Measurements from ENCODE around the gene KHDC4.

KHDC4 gene

DNA sequence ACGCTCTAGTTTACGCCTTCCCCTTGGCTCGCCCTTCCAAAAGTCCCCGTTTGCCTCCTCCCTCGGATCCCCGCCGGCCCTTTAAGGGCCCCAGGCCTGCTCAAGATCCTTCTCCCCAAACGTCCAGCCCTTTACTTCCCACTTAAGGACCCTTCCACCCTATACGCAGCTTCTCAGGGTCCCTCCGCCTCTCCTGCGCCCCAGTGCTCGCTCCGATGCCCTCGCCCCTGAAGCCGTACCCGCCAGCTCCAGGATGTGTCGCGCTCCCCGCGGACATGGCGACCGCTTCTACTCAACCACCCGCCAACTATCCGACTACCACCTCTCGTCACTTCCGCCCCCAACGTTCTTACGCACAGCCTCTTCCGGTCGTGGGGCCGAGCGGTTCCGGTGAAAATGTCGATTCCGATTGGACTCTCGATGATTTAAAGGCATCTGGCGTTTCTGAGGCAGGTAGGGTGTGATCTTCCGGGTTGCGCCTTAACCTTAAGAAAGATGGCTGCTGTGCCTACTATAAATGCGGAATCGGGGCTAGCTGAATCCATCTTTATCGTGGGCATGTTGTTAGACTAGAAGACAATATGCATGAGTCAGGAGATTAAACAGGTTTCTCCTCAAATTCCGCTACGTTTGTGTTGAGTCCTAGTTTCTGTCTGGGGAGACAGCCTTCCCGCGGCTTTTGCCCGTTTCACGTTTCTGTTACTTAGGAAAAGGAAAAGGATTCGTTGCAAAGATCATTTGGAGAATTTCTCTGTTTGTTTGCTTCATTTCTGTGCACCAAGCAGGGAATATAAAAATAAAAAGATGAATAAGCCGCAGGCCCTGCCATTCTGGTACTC is at the start of gene KHDC4:
Gene KHDC4 (minus strand): TSS at position 317 of the 839 bp plus-strand sequence. CDS start 40 bp downstream, at position 277.
- TF ChIP-seq, protein P1, sequence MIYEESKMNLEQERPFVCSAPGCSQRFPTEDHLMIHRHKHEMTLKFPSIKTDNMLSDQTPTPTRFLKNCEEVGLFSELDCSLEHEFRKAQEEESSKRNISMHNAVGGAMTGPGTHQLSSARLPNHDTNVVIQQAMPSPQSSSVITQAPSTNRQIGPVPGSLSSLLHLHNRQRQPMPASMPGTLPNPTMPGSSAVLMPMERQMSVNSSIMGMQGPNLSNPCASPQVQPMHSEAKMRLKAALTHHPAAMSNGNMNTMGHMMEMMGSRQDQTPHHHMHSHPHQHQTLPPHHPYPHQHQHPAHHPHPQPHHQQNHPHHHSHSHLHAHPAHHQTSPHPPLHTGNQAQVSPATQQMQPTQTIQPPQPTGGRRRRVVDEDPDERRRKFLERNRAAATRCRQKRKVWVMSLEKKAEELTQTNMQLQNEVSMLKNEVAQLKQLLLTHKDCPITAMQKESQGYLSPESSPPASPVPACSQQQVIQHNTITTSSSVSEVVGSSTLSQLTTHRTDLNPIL (CRISPR knock-in tag; IDR thresholded peaks at IDR 0.05; ENCODE audit: low read depth): no peak
- TF ChIP-seq, protein P2, sequence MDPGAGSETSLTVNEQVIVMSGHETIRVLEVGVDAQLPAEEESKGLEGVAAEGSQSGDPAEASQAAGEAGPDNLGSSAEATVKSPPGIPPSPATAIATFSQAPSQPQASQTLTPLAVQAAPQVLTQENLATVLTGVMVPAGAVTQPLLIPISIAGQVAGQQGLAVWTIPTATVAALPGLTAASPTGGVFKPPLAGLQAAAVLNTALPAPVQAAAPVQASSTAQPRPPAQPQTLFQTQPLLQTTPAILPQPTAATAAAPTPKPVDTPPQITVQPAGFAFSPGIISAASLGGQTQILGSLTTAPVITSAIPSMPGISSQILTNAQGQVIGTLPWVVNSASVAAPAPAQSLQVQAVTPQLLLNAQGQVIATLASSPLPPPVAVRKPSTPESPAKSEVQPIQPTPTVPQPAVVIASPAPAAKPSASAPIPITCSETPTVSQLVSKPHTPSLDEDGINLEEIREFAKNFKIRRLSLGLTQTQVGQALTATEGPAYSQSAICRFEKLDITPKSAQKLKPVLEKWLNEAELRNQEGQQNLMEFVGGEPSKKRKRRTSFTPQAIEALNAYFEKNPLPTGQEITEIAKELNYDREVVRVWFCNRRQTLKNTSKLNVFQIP (CRISPR knock-in tag; IDR thresholded peaks at IDR 0.05; ENCODE audit: borderline replicate concordance, low read depth): peak; percentile 41; the same call in 1 of the 2 replicates
- TF ChIP-seq, protein P3, sequence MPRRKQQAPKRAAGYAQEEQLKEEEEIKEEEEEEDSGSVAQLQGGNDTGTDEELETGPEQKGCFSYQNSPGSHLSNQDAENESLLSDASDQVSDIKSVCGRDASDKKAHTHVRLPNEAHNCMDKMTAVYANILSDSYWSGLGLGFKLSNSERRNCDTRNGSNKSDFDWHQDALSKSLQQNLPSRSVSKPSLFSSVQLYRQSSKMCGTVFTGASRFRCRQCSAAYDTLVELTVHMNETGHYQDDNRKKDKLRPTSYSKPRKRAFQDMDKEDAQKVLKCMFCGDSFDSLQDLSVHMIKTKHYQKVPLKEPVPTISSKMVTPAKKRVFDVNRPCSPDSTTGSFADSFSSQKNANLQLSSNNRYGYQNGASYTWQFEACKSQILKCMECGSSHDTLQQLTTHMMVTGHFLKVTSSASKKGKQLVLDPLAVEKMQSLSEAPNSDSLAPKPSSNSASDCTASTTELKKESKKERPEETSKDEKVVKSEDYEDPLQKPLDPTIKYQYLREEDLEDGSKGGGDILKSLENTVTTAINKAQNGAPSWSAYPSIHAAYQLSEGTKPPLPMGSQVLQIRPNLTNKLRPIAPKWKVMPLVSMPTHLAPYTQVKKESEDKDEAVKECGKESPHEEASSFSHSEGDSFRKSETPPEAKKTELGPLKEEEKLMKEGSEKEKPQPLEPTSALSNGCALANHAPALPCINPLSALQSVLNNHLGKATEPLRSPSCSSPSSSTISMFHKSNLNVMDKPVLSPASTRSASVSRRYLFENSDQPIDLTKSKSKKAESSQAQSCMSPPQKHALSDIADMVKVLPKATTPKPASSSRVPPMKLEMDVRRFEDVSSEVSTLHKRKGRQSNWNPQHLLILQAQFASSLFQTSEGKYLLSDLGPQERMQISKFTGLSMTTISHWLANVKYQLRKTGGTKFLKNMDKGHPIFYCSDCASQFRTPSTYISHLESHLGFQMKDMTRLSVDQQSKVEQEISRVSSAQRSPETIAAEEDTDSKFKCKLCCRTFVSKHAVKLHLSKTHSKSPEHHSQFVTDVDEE (CRISPR knock-in tag; IDR thresholded peaks at IDR 0.05): peak; percentile 30; the same call in 1 of the 2 replicates
- TF ChIP-seq ZC3H10 (CRISPR knock-in tag; IDR thresholded peaks at IDR 0.05): peak; percentile 52; the same call in 1 of the 2 replicates
- peak; percentile 89 for ATAC-seq

DNA sequence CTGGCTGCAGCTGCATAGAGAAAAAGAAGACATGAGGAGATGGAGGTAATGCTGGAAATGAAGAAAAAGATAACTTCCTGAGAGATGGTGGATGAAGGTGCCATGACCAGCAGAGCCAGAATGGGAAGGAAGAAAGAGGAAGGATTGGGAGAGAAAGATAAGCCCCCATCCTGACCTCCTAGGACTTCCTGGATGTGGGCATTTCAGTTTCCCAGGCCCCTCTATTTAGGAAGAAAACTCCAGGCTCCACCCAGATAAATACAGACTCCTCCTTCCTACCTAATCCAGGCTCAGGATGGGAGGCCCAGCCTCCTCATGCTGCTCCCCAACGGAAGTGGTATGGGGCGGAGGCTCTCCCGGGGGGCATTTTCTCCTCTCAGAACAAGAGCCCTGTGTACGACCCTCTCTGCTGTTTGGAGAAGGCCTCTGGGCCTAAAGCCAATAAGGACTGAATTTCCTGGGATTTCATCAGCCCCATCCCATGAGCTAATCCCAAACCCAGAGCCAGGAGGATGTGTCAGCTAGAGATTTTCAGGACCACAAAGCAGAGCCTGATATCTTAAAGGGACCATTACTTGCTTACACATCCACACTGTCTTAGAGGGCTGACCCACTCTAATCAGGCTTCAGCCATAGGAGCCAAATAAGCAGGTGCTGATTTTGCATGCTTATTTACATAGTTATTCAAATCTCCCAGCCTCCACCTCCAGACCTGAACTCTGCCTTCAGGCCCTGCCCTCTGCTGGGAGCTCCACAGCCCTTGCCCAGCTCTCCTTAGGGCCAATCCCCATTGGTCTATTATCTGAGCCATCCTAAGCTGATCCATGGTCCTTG is 49.2 kb upstream of the KHDC4 start:
- no peak for TF ChIP-seq ZNF565 (CRISPR knock-in tag; conservative IDR thresholded peaks at IDR 0.05; ENCODE audit: low read depth)
- TF ChIP-seq, protein P4, sequence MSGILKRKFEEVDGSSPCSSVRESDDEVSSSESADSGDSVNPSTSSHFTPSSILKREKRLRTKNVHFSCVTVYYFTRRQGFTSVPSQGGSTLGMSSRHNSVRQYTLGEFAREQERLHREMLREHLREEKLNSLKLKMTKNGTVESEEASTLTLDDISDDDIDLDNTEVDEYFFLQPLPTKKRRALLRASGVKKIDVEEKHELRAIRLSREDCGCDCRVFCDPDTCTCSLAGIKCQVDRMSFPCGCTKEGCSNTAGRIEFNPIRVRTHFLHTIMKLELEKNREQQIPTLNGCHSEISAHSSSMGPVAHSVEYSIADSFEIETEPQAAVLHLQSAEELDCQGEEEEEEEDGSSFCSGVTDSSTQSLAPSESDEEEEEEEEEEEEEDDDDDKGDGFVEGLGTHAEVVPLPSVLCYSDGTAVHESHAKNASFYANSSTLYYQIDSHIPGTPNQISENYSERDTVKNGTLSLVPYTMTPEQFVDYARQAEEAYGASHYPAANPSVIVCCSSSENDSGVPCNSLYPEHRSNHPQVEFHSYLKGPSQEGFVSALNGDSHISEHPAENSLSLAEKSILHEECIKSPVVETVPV (CRISPR knock-in tag; IDR thresholded peaks at IDR 0.05): no peak
- TF ChIP-seq SNAI2 (CRISPR knock-in tag; IDR thresholded peaks at IDR 0.05): no peak
- no peak for TF ChIP-seq ZNF8 (CRISPR knock-in tag; IDR thresholded peaks at IDR 0.05)
- TF ChIP-seq ARNTL (CRISPR knock-in tag; IDR thresholded peaks at IDR 0.05; ENCODE audit: borderline replicate concordance, low read depth): no peak
- no peak for TF ChIP-seq ESRRG (CRISPR knock-in tag; IDR thresholded peaks at IDR 0.05)
- TF ChIP-seq TOX (CRISPR knock-in tag; IDR thresholded peaks at IDR 0.05; ENCODE audit: borderline replicate concordance): no peak
- no peak for TF ChIP-seq TCF4 (CRISPR knock-in tag; IDR thresholded peaks at IDR 0.05; ENCODE audit: borderline replicate concordance)
- TF ChIP-seq RARB (CRISPR knock-in tag; IDR thresholded peaks at IDR 0.05): no peak
- TF ChIP-seq, protein P2 (CRISPR knock-in tag; IDR thresholded peaks at IDR 0.05; ENCODE audit: borderline replicate concordance, low read depth): no peak
- TF ChIP-seq GLIS3 (CRISPR knock-in tag; IDR thresholded peaks at IDR 0.05): no peak
- no peak for TF ChIP-seq CSDC2 (CRISPR knock-in tag; IDR thresholded peaks at IDR 0.05)
- TF ChIP-seq, protein P1 (CRISPR knock-in tag; IDR thresholded peaks at IDR 0.05; ENCODE audit: low read depth): no peak
- TF ChIP-seq ISL1 (CRISPR knock-in tag; IDR thresholded peaks at IDR 0.05): no peak
- no peak for TF ChIP-seq OSR1 (CRISPR knock-in tag; IDR thresholded peaks at IDR 0.05)
- no peak for TF ChIP-seq ZFP30 (CRISPR knock-in tag; IDR thresholded peaks at IDR 0.05)
- TF ChIP-seq, protein P5, sequence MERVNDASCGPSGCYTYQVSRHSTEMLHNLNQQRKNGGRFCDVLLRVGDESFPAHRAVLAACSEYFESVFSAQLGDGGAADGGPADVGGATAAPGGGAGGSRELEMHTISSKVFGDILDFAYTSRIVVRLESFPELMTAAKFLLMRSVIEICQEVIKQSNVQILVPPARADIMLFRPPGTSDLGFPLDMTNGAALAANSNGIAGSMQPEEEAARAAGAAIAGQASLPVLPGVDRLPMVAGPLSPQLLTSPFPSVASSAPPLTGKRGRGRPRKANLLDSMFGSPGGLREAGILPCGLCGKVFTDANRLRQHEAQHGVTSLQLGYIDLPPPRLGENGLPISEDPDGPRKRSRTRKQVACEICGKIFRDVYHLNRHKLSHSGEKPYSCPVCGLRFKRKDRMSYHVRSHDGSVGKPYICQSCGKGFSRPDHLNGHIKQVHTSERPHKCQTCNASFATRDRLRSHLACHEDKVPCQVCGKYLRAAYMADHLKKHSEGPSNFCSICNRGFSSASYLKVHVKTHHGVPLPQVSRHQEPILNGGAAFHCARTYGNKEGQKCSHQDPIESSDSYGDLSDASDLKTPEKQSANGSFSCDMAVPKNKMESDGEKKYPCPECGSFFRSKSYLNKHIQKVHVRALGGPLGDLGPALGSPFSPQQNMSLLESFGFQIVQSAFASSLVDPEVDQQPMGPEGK (CRISPR knock-in tag; IDR thresholded peaks at IDR 0.05; ENCODE audit: borderline replicate concordance): no peak

More for the DNA sequence above, 49.2 kb upstream of the KHDC4 start:
- peak; percentile 53 for ATAC-seq

Measured in SK-N-SH treated with all-trans-retinoic acid at 6 μM for 48 hours (cell line).